GM18508 (cell line): Measurements from ENCODE around the gene AVL9.
"Not testable (repeated sequence)": the region's sequence is repeated elsewhere in the genome, so short reads cannot be mapped to it uniquely, and the experiment has no call there.

Source experiments
- ATAC-seq: cut with Tn5 transposase; IDR thresholded peaks from one replicate; pipeline ENCODE4 v1.9.1; 2021; ENCODE audit warnings: moderate number of reproducible peaks; ENCODE audit not compliant: insufficient read depth, unreplicated experiment

Gene AVL9

DNA sequence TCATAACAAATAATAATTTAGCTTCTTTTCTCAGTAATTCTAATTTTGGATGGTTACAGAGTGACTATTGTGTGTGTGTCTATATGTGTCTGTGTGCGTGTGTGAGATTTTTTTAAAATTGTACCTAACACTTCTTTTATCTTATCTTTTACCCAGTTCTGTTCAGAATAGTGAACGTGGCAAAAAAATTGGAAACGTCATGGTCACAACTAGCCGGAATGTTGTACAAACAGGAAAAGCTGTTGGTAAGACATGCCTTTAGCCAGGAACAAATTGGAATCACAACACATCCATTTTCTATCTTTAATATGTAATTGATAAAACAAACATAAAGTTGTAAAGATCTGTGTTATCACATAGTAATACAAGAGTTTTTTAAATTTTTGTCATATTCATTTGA lies 85.4 kb downstream of the AVL9 start:
- ATAC-seq = no peak

- no peak for ATAC-seq
Measured at GRCh38 chr7:32582036-32582435, 86.7 kb downstream of the AVL9 start.

- no peak for ATAC-seq
Measured at GRCh38 chr7:32583791-32584190, 88.5 kb downstream of the AVL9 start.

GRCh38 chr7:32586291-32587221 lies 91.3 kb downstream of the AVL9 start:
- no peak for ATAC-seq

GRCh38 chr7:32587411-32587948 lies 92.2 kb downstream of the AVL9 start:
- no peak for ATAC-seq

- ATAC-seq = peak; percentile 52
Measured at GRCh38 chr7:32588657-32589056, 93.4 kb downstream of the AVL9 start.

- no peak for ATAC-seq
Measured at GRCh38 chr7:32591938-32592337, 96.6 kb downstream of the AVL9 start.

DNA sequence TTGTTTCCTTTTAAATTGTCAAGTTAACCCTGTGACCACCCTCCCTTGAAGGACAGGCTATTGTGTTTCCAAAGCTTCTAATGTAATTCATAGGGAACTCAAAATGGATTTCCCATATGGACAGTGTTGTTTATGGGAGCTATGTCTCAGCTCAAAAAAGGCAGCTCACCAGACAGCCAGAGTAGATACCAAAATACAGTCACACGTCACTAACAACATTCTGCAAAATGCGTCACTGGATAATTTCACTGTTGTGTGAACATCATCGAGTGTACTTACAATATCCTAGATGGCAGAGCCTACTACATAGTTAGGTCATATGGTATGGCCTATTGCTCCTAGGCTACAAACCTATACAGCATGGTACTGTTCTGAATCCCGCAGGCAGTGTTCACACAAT lies 97.4 kb downstream of the AVL9 start:
- ATAC-seq = no peak

GRCh38 chr7:32594965-32595490 lies 99.7 kb downstream of the AVL9 start:
- ATAC-seq = no peak

DNA sequence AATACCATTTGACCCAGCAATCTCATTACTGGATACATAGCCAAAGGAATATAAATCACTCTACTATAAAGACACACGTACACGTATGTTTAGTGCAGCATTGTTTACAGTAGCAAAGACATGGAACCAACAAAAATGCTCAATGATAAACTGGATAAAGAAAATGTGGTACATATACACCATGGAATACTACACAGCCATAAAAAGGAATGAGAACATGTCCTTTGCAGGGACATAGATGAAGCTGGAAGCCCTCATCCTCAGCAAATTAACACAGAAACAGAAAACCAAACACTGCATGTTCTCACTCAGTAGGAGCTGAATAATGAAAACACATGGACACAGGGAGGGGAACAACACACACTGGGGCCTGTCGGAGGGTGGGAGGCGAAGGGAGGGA lies 105.9 kb downstream of the AVL9 start:
- not testable (repeated sequence) for ATAC-seq

DNA sequence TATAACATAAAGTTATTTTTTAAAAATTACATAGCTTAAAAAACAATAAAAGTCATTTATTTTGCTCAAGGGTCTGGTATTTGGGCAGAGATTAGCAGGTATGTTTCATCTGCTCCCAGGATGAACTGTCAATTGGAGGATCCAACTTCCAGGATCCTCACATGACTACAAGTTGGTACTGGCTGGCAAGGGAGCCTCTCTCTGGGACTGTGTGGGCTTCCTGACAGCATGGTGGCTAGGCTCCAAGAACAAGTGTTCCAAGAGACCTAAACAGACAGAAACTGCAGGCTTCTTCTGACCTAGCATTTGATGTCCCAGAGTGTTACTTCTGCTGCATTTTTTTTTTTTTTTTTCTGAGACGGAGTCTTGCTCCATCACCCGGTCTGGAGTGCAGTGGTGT lies 107.2 kb downstream of the AVL9 start:
- ATAC-seq = no peak

- ATAC-seq = not testable (repeated sequence)
Measured at GRCh38 chr7:32603492-32603891, 108.2 kb downstream of the AVL9 start.

GRCh38 chr7:32604047-32604446 lies 108.8 kb downstream of the AVL9 start:
- ATAC-seq = not testable (repeated sequence)

- ATAC-seq = no peak
Measured at GRCh38 chr7:32605032-32605431, 109.7 kb downstream of the AVL9 start.

GRCh38 chr7:32609463-32609862 lies 114.2 kb downstream of the AVL9 start:
- no peak for ATAC-seq

DNA sequence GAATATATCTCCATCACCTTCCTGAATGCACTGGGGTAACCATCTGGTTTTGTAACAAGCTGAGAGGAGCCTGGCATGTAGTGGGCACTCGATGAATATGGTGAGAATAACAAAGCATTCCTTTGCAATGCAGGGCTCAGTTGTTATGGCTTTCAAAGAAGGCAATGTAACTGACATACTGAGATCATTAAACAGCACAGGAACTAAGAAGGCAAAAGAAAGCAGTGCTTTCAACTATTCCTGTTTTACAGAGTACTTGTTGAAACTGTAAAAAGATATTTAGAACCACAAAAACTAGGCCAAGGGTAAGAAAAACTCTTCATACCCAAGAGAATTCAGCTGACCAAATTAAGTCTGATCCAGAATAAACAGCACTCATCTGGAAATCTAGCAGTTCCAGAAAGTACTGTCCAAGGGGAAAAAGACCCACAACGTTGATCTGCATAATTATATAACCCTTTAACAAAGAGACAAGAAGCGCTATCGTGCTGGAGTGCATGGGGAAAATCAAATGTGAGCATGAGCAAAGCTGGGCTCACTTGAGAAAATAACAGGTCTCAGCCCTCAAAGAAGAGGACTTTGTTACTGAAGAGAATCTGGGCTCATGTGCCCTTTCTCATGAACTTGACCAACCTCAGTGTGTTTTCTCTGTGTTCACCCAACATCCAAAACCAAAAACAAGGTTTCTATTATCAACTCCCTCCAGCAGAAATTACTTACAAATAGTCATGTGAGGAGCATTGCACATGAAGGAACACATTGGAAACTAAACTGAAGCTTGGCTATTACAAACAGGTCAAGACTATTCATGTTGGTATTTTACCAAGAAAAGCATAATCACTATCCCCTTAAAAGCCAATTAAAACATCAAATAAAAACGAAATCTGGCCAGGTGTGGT lies 116.2 kb downstream of the AVL9 start:
- ATAC-seq = no peak

GRCh38 chr7:32616625-32617024 lies 121.3 kb downstream of the AVL9 start:
- ATAC-seq = no peak

DNA sequence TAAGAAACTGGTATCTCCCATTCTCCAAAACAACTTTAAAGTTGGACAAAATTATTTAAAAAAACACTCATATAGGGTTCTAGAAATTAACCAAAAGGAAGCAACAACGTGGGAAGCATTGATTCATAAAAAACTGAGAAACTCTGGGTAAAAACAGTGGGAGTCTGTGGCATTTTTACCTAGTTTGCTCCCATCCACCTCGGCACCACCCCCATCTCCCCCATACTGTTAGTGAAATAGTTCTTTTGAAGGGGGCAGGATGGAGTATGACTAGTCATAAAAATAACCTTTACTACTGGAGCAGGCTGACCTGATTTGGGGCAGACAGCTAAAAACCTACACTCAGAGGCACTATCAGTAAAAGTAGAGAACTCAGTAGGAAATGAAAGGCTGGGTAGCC lies 123.2 kb downstream of the AVL9 start:
- ATAC-seq = no peak

DNA sequence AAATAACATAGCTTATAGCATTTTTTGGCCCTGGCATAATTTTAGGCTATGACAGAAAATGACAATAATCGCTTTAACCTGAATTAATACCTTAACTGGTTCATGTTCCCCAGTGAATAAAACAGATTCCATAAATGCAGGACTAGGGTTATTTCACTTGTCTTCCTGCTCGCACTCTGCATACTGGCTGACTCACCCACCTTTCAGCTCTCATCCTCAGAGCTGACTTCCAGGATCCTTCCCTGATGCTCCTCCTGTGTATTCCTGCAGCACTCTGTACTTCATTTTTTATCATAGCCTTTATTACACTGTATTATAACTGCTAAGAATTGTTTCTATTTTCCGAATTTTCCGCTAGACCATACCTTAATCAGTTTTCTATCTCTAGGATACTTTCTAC lies 123.7 kb downstream of the AVL9 start:
- no peak for ATAC-seq

DNA sequence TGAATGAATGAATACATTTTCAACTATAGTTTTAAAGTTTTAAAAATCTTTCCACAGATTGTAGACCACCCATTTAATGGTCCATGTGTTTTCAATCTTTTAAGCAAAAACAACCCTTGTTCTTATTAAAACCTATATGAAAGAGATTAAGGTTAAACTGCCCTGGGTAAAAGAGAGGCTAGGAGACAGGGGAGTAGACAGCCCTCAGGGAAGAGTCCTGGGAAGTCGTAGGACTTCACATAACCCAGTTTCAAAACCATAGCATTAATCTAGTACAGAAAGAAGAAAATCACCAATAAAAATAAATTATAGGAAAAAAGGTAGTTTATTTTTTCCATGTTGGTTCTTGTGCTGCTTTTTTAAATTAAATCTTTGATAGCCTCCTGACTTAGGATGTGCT lies 124.1 kb downstream of the AVL9 start:
- not testable (repeated sequence) for ATAC-seq

DNA sequence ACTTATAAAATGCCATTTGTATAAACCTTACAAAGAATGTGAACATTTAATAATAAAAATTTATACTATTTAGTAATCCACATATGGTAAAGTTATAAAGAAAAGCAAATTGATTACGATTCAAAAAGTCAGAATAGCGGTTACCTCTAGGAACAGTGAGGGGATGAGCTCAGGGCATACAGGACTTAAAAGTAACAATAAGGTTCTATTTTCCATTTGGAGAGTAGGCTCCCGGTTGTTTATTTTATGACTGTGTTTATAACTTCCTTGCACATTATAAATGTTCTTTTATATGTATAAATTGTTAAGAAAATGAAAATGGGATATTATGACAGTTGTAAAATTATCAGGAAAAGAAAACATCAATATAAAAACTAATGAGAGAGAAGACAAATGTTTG lies 135.7 kb downstream of the AVL9 start:
- ATAC-seq = no peak
